Stimulated activated naive CD4-positive, alpha-beta T cell (primary cell): ENCODE data around the gene ZDHHC11.
"Not testable (repeated sequence)": the region's sequence is repeated elsewhere in the genome, so short reads cannot be mapped to it uniquely, and the experiment has no call there.

ENCODE experiments used
- DNase-seq, 6 experiments: peaks; one replicate each; lab custom pipeline; 2025; lab: John Stamatoyannopoulos, UW

Gene ZDHHC11

GRCh38 chr5:878677-879076 is 27.9 kb upstream of the ZDHHC11 start:
- not testable (repeated sequence) for DNase-seq

- no peak for DNase-seq
These were observed 27.3 kb upstream of the ZDHHC11 start for GRCh38 chr5:878125-878524.

GRCh38 chr5:876398-877365 is 25.9 kb upstream of the ZDHHC11 start:
- DNase-seq, result no peak

DNA sequence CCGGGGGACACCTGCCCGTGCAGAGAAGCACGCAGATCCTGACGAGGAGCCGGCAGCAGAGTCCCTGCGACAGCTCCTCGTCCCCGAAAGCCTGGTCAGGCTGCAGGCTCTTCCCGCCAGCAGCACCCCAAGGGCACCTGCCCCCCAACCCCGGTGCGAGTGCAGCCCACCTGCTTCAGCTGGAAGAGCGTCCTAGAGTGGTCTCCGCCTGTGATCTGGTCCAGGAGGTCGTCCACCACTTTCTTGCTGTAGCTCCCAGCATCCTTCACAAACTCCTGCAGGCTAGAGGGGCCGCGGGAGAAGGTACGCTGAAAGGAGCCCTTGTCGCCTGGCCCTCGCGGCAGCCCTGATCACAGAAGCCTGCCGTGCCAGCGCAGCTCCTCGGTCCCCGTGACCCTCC is 25.1 kb upstream of the ZDHHC11 start:
- no peak for DNase-seq

DNA sequence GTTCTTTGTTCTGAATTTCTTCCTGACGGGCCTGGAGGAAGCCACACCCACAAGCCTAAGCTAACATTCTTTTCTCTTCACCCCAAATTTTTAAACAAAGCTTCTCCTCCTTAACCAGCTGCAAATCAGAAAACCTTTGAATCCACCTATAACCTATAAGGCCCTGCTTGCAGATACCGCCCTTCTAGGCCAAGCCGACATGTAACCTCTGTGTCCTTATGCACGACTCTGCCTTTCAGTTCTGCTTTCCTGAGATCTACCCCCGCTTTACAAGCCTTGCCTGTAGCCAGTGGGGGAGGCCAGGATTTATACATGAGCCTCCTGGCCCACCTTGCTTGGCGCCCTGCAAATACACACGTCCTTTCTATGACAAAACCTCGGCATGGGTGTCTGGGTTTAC is 22.5 kb upstream of the ZDHHC11 start:
- no peak for DNase-seq

GRCh38 chr5:872301-872700 is 21.5 kb upstream of the ZDHHC11 start:
- DNase-seq, result no peak

- no peak for DNase-seq
These were observed 21.0 kb upstream of the ZDHHC11 start for GRCh38 chr5:871596-872298.

GRCh38 chr5:870956-871355 is 20.2 kb upstream of the ZDHHC11 start:
- DNase-seq, result no peak

GRCh38 chr5:868428-869135 is 17.8 kb upstream of the ZDHHC11 start:
- no peak for DNase-seq

- no peak for DNase-seq
These were observed 16.6 kb upstream of the ZDHHC11 start for GRCh38 chr5:867300-867870.

DNA sequence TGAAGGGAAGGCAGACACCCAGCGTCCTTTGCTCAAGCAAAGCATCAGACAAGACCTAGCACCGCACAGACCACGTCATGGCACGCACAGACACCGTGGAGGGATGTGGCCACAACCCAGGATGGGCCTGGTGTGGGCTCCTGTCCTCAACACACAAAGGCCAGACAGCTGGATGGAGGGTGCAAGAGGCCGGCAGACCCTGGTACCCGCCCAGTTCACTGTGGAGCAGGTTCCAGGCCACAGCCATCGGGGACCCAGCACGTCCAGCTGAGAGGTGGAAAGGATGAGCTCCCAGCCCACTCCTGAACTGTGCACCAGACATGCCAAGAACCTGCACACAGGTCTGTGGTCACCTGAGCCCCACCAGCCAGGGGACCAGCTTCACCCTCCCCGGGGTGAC is 15.0 kb upstream of the ZDHHC11 start:
- DNase-seq, result no peak

GRCh38 chr5:865168-865521 is 14.4 kb upstream of the ZDHHC11 start:
- no peak for DNase-seq

- DNase-seq, result no peak
These were observed 13.8 kb upstream of the ZDHHC11 start for GRCh38 chr5:864492-865167.

- DNase-seq, result no peak
These were observed 12.5 kb upstream of the ZDHHC11 start for GRCh38 chr5:863244-863805.

- no peak for DNase-seq
These were observed 11.8 kb upstream of the ZDHHC11 start for GRCh38 chr5:862367-863243.

DNA sequence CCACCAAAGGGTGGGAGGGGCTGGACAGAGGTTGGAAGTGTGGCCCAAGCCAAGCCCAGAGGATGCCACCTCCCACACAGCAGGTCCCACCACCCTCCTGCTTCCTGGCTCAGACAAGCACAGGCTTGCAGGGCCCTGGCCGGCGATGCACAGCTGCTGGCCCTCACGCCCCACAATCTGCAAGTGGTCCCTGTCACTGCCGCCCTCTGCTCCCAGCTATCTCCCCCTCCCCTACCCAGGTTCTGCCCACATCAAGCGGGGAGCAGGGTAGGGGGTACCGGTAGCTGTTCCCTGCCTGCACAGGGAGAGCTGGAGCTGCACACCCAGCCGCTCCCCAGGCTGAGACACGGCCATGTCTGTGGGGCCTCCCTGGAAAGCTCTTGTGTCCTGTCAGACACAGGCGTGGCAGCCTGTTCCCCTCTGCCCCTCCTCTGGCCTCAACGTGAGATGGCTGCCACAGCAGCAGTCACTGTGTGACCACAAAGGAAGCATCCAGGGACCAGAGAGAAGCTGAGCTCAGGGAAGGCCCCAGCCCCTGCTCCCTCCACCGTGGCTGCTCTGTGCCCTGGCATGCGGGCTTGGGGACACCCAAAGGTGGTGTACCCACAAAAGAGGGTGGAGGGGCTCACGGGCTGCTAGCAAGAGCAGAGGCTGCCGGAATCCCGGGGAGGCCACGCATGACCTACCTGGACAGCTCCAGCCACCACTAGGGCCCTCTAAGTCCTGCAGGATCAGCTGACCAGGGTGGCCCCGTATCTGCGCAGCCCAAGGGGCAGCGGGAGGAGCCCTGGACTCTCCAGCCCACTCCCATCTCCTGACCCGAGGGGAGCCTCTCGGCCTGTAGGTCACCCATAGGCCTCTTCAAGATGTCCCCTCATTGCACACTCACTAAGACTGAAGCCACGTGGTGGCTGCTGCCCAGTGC is 10.9 kb upstream of the ZDHHC11 start:
- DNase-seq, result no peak

DNA sequence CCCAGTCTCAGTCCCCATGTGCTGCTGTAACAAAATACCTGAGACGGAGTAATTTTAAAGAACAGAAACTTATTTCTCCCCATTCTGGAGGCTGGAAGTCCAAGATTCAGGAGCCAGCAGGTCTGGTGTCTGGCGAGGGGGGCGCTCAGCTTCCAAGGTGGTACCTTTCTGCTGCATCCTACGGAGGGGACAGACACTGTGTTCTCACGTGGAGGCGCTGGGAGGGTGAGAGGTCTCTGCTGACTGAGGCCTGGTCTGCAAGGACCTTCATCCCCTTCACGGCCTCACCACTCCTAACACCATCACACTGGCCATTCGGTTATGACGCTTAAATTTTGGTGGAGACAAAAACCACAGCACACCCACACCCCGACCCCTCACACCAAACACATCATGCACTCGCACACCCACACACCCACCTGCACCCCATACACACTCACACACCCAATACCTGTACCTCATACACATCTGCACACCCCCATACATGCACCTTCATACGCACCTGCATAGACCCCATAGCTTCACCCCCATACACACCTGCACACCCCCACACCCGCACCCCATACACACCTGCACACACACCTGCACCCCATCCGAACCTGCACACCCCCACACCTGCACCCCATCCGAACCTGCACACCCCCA is 9.8 kb upstream of the ZDHHC11 start:
- no peak for DNase-seq

DNA sequence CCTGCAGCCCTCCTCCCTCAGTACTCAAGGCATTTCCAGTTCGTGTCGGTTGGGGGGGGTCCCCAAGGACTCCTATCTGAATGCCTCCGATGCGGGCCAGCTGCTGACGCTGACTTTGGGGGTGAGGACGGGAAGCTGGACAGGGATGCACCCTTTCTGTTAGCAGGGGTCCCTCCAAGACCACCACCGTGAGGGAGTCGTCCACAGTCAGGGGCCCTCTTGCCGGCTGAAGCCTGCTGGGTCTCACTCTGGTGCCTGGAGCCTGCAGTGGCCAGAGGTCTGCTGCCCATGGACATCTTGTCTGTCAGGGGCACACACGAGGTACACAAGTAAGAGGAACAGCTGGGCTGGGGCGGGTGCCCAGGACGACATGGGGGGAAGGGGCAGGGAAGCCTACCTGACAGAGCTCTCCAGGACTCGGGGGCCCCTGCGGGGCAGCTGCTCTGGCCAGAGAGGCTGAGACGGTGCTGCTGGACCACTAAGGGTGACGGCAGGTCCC is 9.1 kb upstream of the ZDHHC11 start:
- DNase-seq, result no peak

GRCh38 chr5:859391-859790 is 8.6 kb upstream of the ZDHHC11 start:
- DNase-seq, result no peak
